GM12872 (cell line): ENCODE data around the gene PIP5K1C.

Source experiments
- CTCF ChIP-seq: IDR thresholded peaks from 3 replicates; pipeline ENCODE4 v1.5.1; 2011; ENCODE audit warnings: low read depth, mild to moderate bottlenecking, low read length, moderate library complexity; ENCODE audit not compliant: insufficient read depth

PIP5K1C gene

GRCh38 chr19:3669947-3670795, 30.1 kb downstream of the PIP5K1C start:
- no peak for TF ChIP-seq CTCF

GRCh38 chr19:3669082-3669946, 31.0 kb downstream of the PIP5K1C start:
- TF ChIP-seq CTCF, result no peak

GRCh38 chr19:3668331-3669081, 31.8 kb downstream of the PIP5K1C start:
- TF ChIP-seq CTCF, result no peak

GRCh38 chr19:3667766-3668165, 32.5 kb downstream of the PIP5K1C start:
- no peak for TF ChIP-seq CTCF

- no peak for TF ChIP-seq CTCF
Observed at GRCh38 chr19:3667037-3667638, 33.1 kb downstream of the PIP5K1C start.

- peak; percentile 88 for TF ChIP-seq CTCF
Observed at GRCh38 chr19:3665681-3666544, 34.4 kb downstream of the PIP5K1C start.
